ENCODE measurements around the gene HOXA3. TPM values are rescaled to one million over a fixed set of nuclear protein-coding genes. Genes with fewer than 3 reads are reported as not detected.
A peak's percentile ranks its signal among the peaks of the same experiment; 100 is the strongest.

Gene HOXA3
- total RNA-seq, 1 donor from 2014 or later: 12.1 TPM

- no peak for DNase-seq (ENCODE audit: low spot score)
- H3K9me3 Mint-ChIP-seq (ENCODE audit: low read depth): no peaks in the 10 kb centered on the region
- peak overlapping the region; percentile 99 for H3K27ac Mint-ChIP-seq (ENCODE audit: unreplicated experiment)
- H3K27me3 Mint-ChIP-seq (ENCODE audit: low read depth): peaks cover 38% of the 10 kb centered on the region
- peak overlapping the region; percentile 96 for H3K4me3 Mint-ChIP-seq (ENCODE audit: unreplicated experiment)
- TF ChIP-seq CTCF (IDR thresholded peaks at IDR 0.05): no peak
- H3K4me1 Mint-ChIP-seq (ENCODE audit: low read depth): peaks cover 85% of the 10 kb centered on the region
- peaks cover 20% of the 10 kb centered on the region for H3K36me3 Mint-ChIP-seq (ENCODE audit: low read depth)
Observed at GRCh38 chr7:27101957-27102580, 50.3 kb downstream of the HOXA3 start.

GRCh38 chr7:27101171-27101956 lies 51.0 kb downstream of the HOXA3 start:
- Mint-ChIP-seq H3K36me3 (ENCODE audit: low read depth) (peaks cover 20% of the 10 kb centered on the region), H3K27ac (ENCODE audit: unreplicated experiment) (peak overlapping the region; percentile 99), H3K4me3 (ENCODE audit: unreplicated experiment) (peak overlapping the region; percentile 96), H3K27me3 (ENCODE audit: low read depth) (peaks cover 39% of the 10 kb centered on the region), H3K9me3 (ENCODE audit: low read depth) (no peaks in the 10 kb centered on the region), H3K4me1 (ENCODE audit: low read depth) (peaks cover 81% of the 10 kb centered on the region)
- no peak for DNase-seq (ENCODE audit: low spot score)
- no peak for TF ChIP-seq CTCF (IDR thresholded peaks at IDR 0.05)

GRCh38 chr7:27100694-27101170 lies 51.7 kb downstream of the HOXA3 start:
- Mint-ChIP-seq H3K27ac (ENCODE audit: unreplicated experiment) (peak overlapping the region; percentile 99), H3K36me3 (ENCODE audit: low read depth) (peaks cover 20% of the 10 kb centered on the region), H3K27me3 (ENCODE audit: low read depth) (peaks cover 40% of the 10 kb centered on the region), H3K4me1 (ENCODE audit: low read depth) (peaks cover 76% of the 10 kb centered on the region), H3K4me3 (ENCODE audit: unreplicated experiment) (peak overlapping the region; percentile 96), H3K9me3 (ENCODE audit: low read depth) (no peaks in the 10 kb centered on the region)
- no peak for TF ChIP-seq CTCF (IDR thresholded peaks at IDR 0.05)
- no peak for DNase-seq (ENCODE audit: low spot score)

GRCh38 chr7:27099453-27100370 lies 52.7 kb downstream of the HOXA3 start:
- Mint-ChIP-seq H3K27ac (ENCODE audit: unreplicated experiment) (peak overlapping the region; percentile 99), H3K36me3 (ENCODE audit: low read depth) (peaks cover 20% of the 10 kb centered on the region), H3K9me3 (ENCODE audit: low read depth) (no peaks in the 10 kb centered on the region), H3K27me3 (ENCODE audit: low read depth) (peaks cover 49% of the 10 kb centered on the region), H3K4me3 (ENCODE audit: unreplicated experiment) (peak overlapping the region; percentile 96), H3K4me1 (ENCODE audit: low read depth) (peaks cover 76% of the 10 kb centered on the region)
- no peak for TF ChIP-seq CTCF (IDR thresholded peaks at IDR 0.05)
- DNase-seq (ENCODE audit: low spot score): no peak
